ENCODE data around the gene MND1.

The MND1 gene

DNA sequence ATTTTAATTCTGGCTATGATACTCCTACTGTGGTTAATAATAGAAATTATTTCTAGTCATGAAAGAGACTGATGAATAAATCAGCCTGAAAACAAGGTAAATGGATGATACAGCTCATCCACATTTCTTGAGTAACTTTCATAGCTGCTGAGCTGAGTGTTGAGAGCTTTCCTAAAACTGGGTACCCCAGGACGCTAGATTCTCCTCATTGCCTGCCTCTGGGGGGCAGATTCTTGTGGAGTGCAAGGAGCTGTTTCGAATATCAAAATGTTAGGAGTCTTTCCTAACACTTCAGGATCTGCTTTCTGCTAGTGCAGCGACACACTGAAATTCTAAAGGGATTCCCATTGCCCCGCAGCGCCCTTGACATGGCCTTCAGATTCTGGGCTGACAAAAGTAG is 2.1 kb downstream of the MND1 start:
- DNase-seq (ENCODE audit: low read depth): no peak

DNA sequence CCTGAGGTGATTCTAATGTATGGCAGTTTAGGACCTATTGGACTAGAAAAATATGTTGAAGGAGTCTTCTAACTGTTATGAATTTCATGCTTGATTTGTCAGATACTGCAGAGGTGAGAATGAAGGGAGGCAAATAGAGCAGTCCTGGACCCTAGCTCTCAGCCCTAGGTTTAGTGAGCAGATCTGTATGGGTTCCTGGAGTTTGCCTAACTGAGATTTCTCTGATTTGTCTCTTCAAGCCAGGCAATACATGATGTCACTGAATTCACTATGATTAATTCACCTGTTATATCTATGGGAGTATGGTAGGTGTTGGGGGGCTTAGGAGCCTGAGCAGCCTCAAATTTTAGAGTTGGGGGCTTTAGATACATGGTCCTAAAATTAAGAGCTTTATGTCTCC is 2.6 kb downstream of the MND1 start:
- DNase-seq (ENCODE audit: low read depth): no peak

DNA sequence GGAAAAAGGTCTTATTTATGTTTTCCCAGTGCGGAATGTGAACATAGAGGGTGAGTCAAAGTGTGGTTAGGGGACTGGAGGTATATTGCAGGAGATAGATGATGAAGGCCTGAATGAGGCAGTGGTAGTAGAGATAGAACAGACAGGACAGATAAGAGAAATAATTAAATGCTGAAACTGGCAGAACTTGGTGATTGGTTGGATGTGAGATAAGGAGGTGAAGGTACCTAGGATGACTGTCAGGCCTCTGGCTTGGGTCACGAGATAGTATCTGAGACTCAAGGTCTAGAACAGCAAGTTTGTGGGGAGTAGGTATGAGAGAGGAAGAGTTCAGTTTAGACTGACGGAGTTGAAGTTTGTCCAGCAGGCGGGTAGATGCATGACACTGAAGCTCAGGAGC is 3.5 kb downstream of the MND1 start:
- DNase-seq (ENCODE audit: low read depth): no peak

DNA sequence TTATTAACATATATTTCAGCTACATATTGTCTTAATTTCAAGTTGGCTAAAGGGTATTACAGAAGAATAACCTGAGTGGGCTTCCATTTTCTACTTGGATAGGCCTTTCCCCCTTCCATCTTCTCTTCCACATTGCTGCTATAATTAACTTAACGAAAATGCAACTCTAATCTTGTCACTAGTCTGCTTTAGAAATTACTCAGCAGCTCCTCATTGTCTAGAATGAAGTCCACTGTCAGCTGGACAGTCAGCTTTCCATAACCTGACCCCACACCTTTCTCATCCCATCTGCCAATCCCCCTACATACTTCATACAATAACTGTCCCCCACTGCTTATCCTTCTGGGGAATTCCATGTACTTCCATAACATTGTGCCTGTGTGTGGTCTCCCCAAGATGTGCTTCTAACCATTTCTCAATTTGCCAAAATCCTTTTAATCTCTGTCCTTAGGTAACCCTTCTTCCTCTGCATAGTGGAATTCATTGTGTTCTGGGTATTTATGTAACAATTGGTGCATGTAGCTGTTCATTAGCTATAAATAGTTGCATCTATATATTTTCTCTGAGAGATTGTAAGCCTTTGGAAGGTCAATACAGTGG is 4.8 kb downstream of the MND1 start:
- no peak for DNase-seq (ENCODE audit: low read depth)

GRCh38 chr4:153362184-153362583 is 17.7 kb downstream of the MND1 start:
- no peak for DNase-seq (ENCODE audit: low read depth)

GRCh38 chr4:153364061-153364460 is 19.6 kb downstream of the MND1 start:
- no peak for DNase-seq (ENCODE audit: low read depth)

DNA sequence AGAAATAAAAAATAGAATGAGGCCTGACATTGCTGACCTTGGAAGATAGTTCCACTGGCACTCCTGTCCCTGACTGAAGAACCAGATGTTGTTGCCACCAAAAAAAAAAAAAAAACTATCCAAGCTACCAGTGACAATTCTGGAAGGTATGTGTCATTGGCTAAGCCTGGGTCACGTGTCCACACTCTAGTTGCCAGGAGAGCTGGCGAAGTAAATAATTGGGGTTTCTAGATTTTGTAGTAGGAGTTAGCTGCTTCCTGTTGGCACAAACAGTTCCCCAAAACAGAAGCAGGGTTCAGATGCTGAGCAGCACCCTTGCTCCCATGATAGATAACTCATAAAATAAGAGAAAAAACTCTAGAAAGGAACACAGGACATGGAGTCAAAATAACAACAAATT is 20.5 kb downstream of the MND1 start:
- DNase-seq (ENCODE audit: low read depth): no peak

DNA sequence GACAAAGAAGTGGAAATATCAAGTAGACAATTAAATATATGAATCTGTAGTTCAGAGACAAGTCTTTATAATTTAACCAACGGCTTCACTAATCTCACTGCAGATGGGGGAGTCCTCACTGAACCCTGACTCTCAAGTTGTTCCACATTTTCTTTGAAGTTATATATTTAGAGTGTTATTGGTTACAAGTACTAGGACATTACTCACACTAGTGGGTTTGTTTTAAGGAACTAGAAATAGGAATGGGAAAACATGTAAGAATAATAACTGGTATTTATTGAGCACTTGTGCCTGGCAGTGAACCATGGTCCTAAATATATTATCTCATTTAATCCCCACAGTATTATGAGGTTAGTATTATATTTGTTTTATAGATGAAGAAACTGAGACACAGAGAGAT is 22.0 kb downstream of the MND1 start:
- no peak for DNase-seq (ENCODE audit: low read depth)

- DNase-seq (ENCODE audit: low read depth): no peak
These were observed 22.6 kb downstream of the MND1 start for GRCh38 chr4:153367092-153367491.

GRCh38 chr4:153369021-153369420 is 24.5 kb downstream of the MND1 start:
- no peak for DNase-seq (ENCODE audit: low read depth)

- DNase-seq (ENCODE audit: low read depth): no peak
These were observed 27.3 kb downstream of the MND1 start for GRCh38 chr4:153371701-153372234.

GRCh38 chr4:153372967-153373562 is 28.6 kb downstream of the MND1 start:
- no peak for DNase-seq (ENCODE audit: low read depth)

DNA sequence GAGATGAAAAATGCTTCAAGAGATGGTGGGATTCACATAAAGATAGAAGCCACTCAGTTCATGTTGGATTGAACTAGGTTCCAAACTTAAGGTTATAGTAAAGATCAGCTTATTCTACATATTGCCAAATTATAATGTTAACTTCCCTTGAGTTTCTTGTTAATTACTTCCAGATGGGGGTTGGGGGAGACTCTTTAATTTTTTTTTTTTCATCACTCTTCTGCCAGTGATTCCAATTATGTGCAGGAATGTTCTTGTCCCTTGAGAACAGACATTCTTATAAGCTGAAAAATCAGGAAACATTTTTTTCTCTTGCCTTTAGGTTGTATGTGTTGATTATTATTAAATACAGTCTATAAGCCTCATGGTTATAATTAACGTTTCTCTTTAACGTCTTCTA is 30.0 kb downstream of the MND1 start:
- DNase-seq (ENCODE audit: low read depth): no peak

DNA sequence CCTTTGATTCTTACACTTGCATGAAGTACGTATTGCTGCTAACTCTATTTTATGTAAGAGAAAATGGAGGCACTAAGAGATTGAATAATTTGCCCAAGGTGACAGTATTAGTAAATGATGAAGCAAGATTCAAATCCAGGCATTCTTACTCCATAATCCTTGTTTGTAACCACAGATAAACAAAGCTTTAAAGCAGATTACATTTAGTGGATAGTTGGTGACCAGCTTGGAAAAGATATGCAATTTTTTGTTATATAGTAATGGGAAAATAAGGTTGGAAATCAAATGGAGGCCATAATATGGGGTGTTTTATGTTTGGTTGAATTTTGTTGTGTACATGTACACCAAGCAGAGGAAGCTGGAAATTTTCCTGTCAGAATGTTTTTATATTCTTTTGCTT is 30.8 kb downstream of the MND1 start:
- no peak for DNase-seq (ENCODE audit: low read depth)

- DNase-seq (ENCODE audit: low read depth): no peak
These were observed 38.6 kb downstream of the MND1 start for GRCh38 chr4:153383131-153383530.

DNA sequence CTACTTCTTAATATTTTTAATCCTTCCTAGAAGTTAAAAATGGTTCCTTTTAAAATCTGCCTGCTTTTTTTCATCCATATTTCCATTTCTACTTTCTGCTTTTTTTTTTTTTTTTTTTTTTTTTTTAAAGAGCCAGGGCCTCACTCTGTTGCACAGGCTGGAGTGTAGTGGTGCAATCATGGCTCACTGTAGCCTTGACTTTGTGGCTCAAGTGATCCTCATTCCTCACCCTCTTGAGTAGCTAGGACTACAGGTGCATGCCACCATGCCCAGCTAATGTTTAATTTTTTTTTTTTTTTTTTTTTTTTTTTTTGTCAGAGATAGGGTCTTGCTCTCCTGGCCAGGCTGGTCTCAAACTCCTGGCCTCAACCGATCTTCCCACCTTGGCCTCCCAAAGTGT is 39.7 kb downstream of the MND1 start:
- no peak for DNase-seq (ENCODE audit: low read depth)

GRCh38 chr4:153385784-153386183 is 41.3 kb downstream of the MND1 start:
- no peak for DNase-seq (ENCODE audit: low read depth)

DNA sequence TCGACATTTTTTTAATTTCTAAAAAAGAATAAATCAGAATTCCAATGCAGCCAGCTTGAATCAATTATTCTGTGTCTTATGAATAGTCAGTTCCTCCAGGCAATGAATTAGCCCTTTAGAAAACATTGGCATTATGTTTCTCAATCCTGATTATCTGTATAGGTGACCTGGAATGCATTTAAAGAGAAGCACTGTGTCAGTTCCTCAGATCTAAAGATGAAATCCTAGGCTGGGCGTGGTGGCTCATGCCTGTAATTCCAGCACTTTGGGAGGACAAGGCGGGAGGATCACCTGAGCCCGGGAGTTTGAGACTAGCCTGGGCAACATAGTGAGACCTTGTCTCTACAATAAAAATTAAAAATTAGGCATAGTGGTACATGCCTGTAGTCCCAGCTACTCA is 43.5 kb downstream of the MND1 start:
- DNase-seq (ENCODE audit: low read depth): no peak

- DNase-seq (ENCODE audit: low read depth): no peak
These were observed 48.9 kb downstream of the MND1 start for GRCh38 chr4:153393397-153393796.

- DNase-seq (ENCODE audit: low read depth): no peak
These were observed 50.5 kb downstream of the MND1 start for GRCh38 chr4:153394945-153395344.

- no peak for DNase-seq (ENCODE audit: low read depth)
These were observed 54.2 kb downstream of the MND1 start for GRCh38 chr4:153398713-153399112.

GRCh38 chr4:153399358-153399757 is 54.9 kb downstream of the MND1 start:
- DNase-seq (ENCODE audit: low read depth): no peak

- no peak for DNase-seq (ENCODE audit: low read depth)
These were observed 57.0 kb downstream of the MND1 start for GRCh38 chr4:153401501-153401900.

DNA sequence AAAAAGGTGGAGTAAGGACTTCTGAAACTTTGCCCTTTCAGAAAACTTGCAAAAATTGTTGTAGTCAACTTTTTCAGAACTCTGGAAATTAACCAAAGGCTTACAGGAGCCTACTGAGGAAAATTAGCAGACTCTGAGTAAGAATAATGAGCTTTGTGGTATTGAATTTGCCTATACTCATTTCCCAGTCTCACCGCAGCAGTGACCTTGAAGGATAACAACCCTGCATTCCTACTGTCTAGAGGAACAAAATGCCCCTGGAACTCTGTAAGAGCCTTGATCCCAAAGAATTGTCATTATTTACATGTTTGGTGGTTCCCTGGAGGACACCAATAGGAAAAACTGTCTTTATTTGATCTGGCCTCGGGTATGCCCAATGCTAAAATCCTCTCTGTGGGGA is 57.9 kb downstream of the MND1 start:
- no peak for DNase-seq (ENCODE audit: low read depth)
